GM21390 (cell line): ENCODE data around the gene GSC2.

ENCODE experiments used
- ATAC-seq: cut with Tn5 transposase; IDR thresholded peaks from one replicate; pipeline ENCODE4 v1.9.1; 2021; ENCODE audit not compliant: unreplicated experiment

GSC2 gene

DNA sequence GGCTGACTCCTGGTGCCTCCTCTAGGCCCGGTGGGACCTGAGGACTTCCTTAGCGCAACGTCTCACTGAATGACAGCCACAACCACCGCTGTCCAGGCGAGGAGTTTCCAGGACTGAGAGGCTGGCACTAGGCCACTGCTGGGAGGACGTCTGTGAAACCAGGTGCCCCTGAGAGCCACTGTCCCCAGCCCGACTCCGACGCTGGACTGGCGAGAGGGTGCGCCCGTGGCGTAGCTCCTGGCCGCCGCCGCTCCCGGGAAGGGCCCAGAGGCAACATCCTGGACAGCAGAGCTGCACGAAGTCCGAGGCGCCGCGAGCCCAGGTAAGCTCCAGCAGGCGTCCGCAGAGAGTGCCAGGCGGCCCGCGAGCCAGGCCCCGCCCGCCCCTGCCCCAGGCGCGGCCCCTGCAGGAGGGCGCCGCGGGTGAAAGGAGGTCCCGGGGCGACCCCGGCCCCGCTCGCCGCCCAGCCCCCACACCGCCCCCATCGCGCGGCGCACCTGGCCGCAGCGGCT lies 28.4 kb downstream of the GSC2 start:
- no peak for ATAC-seq

DNA sequence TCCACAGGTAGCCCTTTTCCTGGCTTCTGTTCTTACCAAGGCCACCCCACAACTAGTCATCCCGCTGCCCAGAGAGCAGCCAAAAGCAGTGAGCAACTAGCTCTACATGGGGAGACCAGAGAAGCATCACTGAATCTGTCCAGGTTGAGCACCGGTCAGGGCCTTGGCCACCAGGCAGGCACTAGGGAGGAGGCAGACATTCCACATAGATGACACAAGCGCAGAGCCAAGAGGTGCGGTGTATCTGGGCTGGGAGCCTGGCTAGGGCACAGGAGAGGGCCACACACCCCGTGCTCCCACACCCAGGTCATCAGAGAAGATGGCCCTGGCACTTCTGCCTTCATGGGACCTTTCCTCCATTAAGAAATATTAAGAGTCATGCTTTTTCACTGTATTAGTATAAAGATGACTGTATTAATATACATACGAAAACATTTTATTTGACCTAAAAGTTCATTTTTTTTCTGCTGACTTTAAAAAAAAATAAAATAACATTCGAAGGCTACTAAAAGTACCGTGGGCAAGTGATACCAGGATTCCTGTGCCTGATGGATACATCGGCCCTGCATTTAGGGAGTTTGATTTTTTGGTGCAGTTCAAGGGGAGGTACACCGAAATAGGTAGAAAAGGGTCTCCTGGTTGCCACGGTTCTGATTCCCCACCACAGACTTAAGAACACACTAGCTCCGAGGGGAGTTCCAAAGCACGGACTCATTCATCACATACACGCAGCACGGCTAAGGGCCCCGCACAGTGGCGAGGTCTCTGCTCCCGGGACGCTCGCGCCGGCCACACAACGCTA lies 29.1 kb downstream of the GSC2 start:
- no peak for ATAC-seq

DNA sequence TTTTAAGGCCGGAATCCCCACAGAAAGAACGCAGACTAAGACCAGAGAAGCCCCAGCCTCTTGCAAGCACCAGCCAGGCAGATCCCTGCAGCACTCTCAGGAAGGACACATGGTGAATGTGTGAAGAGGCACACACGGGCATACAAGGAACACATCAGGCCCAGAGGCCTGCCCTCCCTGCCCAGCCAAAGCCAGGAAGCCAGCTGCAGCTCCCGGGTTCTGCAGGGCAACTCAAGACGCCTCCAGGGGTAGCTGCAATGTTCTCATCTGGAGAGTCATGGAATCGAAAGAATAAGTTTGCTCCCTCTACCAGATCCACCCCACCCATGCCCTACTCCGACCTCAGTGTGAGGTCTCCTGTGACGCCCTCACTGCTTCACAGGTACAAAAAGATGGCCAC lies 30.1 kb downstream of the GSC2 start:
- ATAC-seq, result no peak

DNA sequence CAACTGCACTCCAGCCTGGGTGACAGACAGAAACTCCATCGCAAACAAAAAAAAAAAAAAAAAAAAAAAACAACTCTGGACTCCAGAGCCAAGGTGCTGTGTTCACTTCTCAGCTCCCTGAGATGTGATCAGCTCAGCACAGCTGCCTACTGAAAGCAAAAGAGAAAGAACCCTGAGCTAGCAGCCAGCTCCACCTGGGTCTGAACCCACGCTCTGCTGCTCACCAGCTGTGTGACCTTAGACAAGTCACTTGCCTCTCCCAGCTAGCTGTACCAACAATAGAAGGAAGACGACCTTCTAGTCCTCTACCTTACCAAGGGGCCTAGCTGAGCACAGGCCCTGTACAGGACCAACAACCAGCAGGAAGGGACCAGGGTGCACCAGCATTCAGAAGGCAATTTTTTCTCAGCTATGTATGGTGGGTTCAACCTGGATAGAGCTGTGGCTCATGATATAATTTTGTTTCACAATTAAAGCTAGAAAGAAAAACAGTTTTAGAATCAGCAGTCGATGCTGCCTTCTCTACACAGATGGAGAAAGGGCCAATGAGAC lies 31.7 kb downstream of the GSC2 start:
- ATAC-seq, result peak; percentile 38

DNA sequence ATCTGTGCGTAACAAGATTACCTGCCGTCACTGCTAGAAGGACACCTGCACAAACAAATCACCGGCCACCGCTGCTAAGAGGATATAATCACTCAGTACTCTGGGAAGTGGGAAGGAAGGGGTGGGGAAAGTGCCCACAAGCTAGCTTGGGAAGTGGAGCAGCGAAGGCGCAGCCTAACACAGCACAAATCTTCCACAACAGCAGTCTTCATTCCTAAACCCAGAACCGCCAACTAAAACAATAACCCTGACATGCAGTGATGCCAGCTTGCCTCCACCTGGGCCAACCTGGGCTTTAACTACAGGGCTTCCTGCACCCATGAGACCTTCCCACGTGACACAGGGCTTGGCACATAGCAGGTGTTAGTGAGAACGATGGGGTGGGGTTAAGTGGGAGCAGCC lies 33.0 kb downstream of the GSC2 start:
- ATAC-seq, result no peak

DNA sequence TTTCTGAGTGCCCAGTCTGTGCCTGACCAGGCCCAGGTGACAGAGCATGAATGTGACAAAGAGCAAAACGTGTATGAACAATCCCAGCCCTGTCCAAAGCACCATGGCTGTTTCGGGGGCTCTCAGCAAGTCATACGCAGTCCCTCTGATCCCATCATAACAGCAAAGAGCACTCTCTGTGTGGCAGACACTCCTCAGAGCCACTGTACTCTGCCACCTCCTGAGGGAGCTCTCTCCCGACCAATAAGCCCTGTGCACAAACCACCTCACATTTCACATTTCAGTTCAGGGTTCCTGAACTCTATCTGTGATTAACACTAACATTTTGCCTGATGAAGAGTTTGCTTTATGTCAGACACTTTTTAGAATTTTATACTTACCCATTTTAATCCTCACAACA lies 34.5 kb downstream of the GSC2 start:
- ATAC-seq, result no peak

DNA sequence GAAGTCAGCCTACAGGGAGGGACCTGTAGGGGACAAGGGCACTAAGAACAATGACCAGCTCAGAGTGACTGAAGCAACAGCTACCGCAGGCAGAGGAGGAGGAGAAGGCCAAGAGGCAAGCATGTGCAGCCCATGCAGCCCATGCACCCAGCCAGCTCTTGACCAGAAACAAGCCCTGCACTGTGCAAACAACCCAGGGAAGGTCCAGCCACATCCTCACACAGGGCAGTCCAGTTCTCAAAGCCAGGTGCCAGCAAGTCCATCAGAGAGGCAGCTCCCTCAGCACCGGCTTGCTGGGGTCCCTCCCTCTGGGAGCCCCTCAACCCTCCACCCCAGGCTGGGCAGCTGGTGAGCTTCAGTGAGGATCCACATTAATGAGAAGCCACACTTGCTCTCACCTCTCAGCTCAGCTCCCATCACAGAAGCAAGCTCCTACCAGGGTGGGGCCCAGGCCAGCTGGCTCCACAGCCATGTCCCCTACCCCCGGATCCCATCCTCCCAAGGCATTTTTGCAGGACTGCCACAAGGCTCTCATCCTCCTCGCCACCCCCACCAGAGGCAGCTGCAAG lies 35.0 kb downstream of the GSC2 start:
- ATAC-seq, result no peak

DNA sequence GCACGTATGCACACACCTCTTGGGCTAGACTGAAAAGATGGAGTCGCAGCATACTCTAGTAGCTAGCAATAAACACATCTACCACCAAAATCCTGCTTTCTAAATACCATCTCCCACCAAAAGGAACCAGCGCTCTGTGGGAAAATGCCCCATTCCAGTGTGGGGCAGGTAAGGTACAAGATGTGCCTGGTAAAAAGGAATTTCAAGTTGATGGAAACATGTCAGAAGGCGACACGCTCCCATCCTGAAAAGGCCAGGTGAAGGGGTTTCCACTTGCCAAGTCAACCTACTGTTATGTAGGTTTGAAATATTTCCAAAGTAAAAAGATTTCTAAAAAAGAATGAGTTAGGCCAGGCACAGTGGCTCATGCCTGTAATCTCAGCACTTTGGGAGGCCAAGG lies 36.7 kb downstream of the GSC2 start:
- ATAC-seq, result no peak

DNA sequence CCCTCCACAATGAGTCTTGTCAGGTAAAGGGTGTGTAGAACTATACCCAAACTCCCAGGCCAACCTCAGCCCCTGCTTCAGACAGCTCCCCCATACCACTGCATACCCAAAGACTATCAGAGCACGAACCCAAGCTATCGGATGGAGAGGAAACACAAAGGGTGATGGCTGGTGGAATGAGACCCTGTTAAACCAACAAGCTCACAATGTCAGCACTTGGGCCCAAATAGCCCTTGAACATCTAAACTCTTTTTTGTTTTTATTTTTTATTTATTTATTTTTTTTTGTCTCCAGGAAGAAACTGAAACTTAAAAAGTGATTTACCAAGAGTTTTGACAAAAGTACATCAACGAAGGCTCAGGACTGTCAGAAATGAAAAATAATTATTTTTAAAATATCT lies 38.5 kb downstream of the GSC2 start:
- no peak for ATAC-seq

DNA sequence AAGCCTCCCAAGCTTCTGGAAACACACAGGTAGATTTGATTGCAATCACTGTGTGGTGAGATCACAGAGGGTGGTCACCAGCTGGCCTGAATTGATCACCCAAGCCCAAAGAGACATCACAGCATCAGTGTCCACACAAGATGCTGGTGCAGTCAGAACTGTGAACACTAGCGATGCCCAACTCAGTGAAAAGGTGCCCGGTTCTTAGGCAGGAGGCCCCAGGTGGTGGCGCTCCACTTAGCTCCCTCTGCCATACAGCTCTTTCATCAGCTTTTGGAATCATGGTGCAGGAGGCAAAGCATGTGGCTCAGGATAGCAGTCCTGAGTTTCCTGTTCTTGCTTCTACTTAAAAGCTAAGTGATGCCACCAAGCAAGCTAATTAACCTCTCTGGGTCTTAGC lies 39.0 kb downstream of the GSC2 start:
- ATAC-seq, result no peak

DNA sequence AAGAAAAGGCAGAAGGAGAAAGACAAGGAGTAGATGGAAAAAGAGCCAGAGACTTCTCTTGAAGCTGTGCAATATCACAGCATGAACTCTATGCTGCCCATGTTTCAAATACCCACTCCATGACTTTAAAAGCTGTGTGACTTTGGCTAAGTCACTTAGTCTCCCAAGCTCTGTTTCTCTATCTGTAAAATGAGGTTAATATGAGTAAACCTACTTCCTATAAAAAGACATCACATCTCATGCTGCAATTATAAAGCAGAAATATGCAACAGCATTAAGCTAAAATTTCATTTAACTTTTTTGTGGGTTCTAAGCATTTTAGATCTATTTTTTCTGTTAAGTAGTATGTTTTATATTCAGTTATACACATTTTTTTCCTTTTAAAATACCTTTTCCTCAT lies 39.4 kb downstream of the GSC2 start:
- no peak for ATAC-seq

DNA sequence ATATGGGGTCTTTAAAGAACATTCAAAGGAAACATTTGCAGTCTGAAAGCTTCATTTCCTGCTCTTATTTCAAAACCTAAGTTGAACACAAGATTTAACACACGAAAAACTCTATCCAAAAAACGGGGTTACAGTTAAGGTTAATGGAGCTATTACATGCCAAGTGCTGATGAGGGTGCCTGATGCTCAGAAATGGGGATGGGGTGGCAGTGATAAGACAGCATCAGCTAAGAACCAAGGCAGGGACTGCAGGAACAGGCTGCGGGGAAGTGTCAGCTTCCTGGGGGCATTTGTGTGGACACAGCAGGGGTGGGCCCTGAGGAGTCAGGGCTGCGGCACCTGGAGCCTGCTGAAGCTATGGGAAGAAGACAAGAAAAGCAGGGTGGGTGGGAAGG lies 40.0 kb downstream of the GSC2 start:
- no peak for ATAC-seq

DNA sequence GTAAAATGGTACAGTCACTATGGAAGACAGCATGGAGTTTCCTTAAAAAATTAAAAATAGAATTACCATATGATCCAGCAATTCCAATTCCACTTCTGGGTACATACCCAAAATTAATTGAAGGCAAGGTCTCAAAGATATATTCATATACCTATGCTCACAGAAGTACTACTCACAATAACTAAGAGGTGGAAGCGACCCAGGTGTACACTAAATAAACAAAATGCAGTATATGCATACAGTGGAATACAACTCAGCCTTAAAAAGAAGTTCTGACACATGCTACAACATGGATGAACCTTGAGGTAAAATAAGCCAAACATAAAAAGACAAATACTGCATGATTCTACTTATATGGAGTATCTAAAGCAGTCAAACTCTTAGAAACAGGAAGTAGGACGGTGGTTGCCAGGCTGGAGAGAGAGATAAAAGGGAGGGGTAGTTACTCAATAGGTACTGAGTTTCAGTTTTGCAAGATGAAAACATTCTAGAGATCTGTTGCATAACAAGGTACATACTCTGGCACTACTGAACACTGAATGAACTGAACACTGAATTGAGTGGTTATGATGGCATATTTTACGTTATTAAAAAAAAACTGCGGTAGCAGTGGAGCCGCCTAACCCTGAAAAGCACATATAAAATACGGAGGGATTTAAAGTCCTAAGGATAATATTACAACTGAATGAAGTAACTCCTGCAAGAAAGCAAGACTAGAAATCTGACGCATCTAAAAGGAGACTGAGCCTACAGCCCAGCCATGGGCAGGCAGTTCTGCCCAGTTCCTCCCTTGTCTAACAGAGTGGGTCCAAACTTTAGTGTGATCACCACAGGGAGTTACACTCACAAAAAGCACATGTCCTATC lies 40.7 kb downstream of the GSC2 start:
- ATAC-seq, result peak; percentile 90

DNA sequence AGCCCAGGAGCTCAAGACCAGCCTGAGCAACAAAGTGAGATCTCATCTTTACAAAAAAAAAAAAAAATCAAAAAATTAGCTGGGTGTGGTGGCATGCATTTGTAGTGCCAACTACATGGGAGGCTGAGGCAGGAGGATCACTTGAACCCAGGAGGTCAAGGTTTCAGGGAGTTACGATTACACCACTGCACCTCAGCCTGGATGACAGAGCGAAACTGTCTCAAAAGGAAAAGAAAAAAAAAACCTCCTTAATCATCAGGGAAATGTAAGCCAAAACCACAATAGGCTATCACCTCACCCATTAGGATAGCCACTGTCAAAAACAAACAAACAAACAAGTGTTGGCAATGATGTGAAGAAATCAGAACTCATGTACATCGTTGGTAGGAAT lies 41.3 kb downstream of the GSC2 start:
- no peak for ATAC-seq

DNA sequence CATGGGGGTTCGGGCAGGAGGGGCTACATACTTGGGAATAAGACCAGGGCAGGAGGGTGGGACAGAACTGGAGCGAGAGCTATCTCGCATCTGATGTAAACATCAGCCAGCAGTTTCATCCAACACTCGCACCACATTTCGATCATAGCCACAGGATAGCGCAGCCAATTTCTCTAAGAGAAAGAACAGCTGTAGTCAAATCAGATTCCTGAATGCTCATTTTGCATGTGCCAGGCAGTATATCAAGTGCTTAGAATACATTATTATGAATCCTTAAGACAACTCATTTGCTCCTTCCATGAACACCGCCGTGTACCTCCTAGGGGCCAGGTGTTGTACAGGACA lies 42.4 kb downstream of the GSC2 start:
- no peak for ATAC-seq

DNA sequence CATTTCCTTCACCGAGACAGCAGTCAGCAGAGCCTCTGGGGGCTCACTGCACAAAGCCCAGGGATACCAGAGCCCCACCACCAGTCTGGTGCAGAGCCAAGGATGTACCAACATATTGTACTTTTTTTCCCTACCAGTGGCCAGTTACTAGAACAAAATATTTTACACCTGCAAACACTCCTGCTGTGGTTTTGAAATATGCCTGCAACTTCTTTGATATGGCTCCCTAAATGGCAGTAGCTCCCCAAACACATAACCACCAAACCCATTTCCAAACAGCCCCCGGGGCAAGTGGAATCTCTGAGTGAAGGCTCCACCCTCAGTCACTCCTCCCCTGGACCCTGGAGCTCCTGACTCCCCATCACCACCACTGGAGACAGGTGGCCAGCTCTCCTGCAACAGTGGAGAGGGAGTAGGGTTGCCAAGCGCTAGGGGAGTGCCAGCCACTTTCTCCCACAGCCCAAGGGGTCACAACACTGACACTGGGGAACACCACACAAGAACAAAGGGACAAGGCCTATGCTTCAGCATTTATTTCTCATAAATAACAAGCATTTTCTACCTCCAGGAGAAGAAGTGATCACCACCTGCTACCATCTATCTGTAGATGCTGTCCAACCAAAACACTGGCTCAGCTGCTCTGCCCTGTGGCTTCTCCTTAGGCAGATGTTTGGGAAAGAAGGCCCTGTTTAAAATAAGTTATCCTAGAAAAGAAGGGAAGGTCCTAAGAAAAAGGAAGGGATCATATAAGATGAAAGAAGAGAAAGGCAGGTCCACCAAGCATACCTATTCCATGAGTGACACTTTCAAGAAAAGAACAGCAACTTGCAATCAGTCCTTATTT lies 43.0 kb downstream of the GSC2 start:
- no peak for ATAC-seq

DNA sequence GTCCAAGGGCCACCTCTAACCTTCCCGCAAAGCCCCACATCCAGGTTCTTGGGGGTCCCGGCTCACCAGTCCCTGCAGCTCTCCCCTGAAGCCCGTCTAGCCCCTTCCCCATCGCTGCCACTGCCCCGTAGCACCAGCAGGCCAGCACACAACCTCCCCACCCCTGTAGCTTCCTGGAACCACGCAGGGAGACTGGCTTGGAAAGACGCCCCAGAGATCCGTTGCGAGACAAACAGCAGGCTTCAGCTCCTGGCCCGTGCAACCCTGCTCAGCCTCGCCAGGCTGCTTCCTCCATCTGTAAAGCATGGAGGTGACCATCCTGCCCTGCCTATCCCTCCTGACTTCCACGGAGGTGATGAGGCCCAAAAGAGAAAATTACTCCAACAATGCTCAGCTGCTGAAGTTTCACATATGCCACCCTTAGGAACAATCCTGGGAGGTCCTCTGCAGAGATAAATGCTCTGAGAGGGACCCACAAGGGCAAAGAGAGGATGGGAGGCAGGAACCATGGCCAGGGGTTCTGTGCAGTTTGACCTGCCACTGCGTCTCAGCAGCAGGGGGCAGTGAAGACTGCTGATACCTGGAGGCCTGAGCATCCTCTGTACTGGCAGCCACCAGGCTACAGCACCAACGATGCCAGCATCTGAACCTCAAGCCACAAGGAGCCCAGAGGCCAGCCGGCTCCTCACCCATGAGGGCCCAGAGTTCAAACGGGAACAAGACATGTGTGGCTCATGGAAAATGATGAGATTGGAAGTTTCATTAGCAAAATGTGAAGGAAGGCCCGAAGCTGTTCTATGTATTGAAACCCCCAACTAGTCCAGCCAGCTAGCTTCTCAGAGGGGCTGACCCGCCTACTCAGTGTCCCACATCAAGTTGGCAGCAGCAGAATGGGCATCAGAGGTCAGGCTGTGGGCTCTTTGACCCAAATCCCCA lies 44.0 kb downstream of the GSC2 start:
- ATAC-seq, result no peak

DNA sequence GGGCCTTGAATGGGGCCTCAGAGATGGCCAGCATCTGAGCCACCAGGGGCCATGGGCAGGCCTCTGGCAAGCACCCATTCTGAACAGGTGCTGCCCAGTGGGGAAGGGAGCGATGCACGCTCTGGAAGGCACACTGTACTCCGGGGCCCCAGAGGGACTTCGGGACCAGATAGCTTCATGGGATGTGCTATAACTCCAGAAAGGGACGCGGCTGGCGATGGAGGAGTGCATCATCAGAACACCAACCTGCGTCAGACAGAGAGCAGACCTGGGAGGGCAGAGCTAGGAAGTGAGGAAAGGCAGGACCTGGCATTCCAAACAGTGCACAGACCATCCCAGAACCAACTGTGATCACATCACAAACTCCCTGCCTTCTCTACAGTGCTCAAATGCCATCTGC lies 44.6 kb downstream of the GSC2 start:
- no peak for ATAC-seq
